Mesendoderm (in vitro differentiated cells): ENCODE results near the gene CDCA8.

ENCODE experiments used
- DNase-seq: peaks from one replicate; pipeline ENCODE4 v3.0.0; 2013
- H2AK5ac ChIP-seq: 2 replicates; pipeline ENCODE4 v1.6.1; 2013; ENCODE audit warnings: low read length, inconsistent platforms
- H2BK120ac ChIP-seq: 2 replicates; pipeline ENCODE4 v1.6.1; 2013; ENCODE audit warnings: low read depth, mild to moderate bottlenecking, low read length, moderate library complexity, mixed read lengths
- H2BK15ac ChIP-seq: replicated peaks from 2 replicates; pipeline ENCODE4 v1.6.1; 2013; ENCODE audit warnings: low read depth, mild to moderate bottlenecking, moderate library complexity
- H2BK5ac ChIP-seq: 2 replicates; pipeline ENCODE4 v1.6.1; 2013; ENCODE audit warnings: low read length, inconsistent platforms
- H3K18ac ChIP-seq: 2 replicates; pipeline ENCODE4 v1.6.1; 2013; ENCODE audit warnings: mild to moderate bottlenecking, low read length, mixed read lengths
- H3K23ac ChIP-seq: one replicate; pipeline ENCODE4 v1.6.1; 2013; ENCODE audit warnings: low read length
- H3K27ac ChIP-seq: 2 replicates; pipeline ENCODE4 v1.5.1; 2013; ENCODE audit warnings: low read depth, mild to moderate bottlenecking, inconsistent platforms, low read length, moderate library complexity
- H3K27me3 ChIP-seq: 2 replicates; pipeline ENCODE4 v1.6.1; 2013; ENCODE audit warnings: low read length, control low read depth, mild to moderate bottlenecking, inconsistent platforms; ENCODE audit not compliant: insufficient read depth, poor library complexity
- H3K36me3 ChIP-seq: 2 replicates; pipeline ENCODE4 v1.6.1; 2013; ENCODE audit warnings: low read length, inconsistent platforms; ENCODE audit not compliant: control insufficient read depth, insufficient read depth
- H3K4ac ChIP-seq: one replicate; pipeline ENCODE4 v1.6.1; 2013; ENCODE audit warnings: low read depth, mild to moderate bottlenecking, low read length, moderate library complexity
- H3K4me1 ChIP-seq: 2 replicates; pipeline ENCODE4 v1.6.1; 2013; ENCODE audit warnings: low read depth, low read length, inconsistent platforms; ENCODE audit not compliant: control insufficient read depth
- H3K4me2 ChIP-seq: 2 replicates; pipeline ENCODE4 v1.6.1; 2013; ENCODE audit warnings: low read length
- H3K4me3 ChIP-seq: 2 replicates; pipeline ENCODE4 v1.5.1; 2013; ENCODE audit warnings: mild to moderate bottlenecking, low read length
- H3K56ac ChIP-seq: one replicate; pipeline ENCODE4 v1.6.1; 2013; ENCODE audit warnings: low read length
- H3K79me1 ChIP-seq: 2 replicates; pipeline ENCODE4 v1.6.1; 2013; ENCODE audit warnings: low read length, inconsistent platforms
- H3K79me2 ChIP-seq: 2 replicates; pipeline ENCODE4 v1.6.1; 2013; ENCODE audit warnings: mild to moderate bottlenecking, low read length; ENCODE audit not compliant: control insufficient read depth, insufficient read depth
- H3K9ac ChIP-seq: 2 replicates; pipeline ENCODE4 v1.6.1; 2013; ENCODE audit warnings: low read length, inconsistent platforms
- H4K5ac ChIP-seq: one replicate; pipeline ENCODE4 v1.6.1; 2013; ENCODE audit warnings: low read length
- H4K8ac ChIP-seq: one replicate; pipeline ENCODE4 v1.6.1; 2013; ENCODE audit warnings: low read depth, mild to moderate bottlenecking, control low read depth, low read length, moderate library complexity
- WGBS: extraction: QIAGEN DNeasy Blood & Tissue Kit; methylation state at CpG from one replicate; pipeline ENCODE4 v1.1.7; 2013; ENCODE audit warnings: low lambda C conversion rate, missing lambda C conversion rate; ENCODE audit not compliant: insufficient coverage; ENCODE audit errors: extremely low coverage; 5-methylcytosine and 5-hydroxymethylcytosine counted together

CDCA8 gene

GRCh38 chr1:37722181-37723071, 30.1 kb downstream of the CDCA8 start:
- no peak overlapping the region for H2BK15ac ChIP-seq
- no peak overlapping the region for H3K9ac ChIP-seq
- no peaks in the 10 kb centered on the region for H3K27me3 ChIP-seq
- no peak overlapping the region for H2BK5ac ChIP-seq
- no peak overlapping the region for H3K18ac ChIP-seq
- H3K79me2 ChIP-seq: no peaks in the 10 kb centered on the region
- no peak overlapping the region for H3K23ac ChIP-seq
- no peak overlapping the region for H3K56ac ChIP-seq
- no peak overlapping the region for H3K4me2 ChIP-seq
- H2BK120ac ChIP-seq: no peak overlapping the region
- no peak overlapping the region for H3K27ac ChIP-seq
- H4K8ac ChIP-seq: no peak overlapping the region
- no peaks in the 10 kb centered on the region for H3K79me1 ChIP-seq
- H3K4me3 ChIP-seq: no peak overlapping the region
- H4K5ac ChIP-seq: no peak overlapping the region
- no peak for DNase-seq
- no peaks in the 10 kb centered on the region for H3K36me3 ChIP-seq
- H2AK5ac ChIP-seq: no peak overlapping the region
- WGBS: no CpG with 5 or more reads among the region's 14 CpGs
- H3K4ac ChIP-seq: no peak overlapping the region
- H3K4me1 ChIP-seq: peaks cover 6% of the 10 kb centered on the region

- Histone ChIP-seq H3K56ac (no peak overlapping the region), H3K4me3 (no peak overlapping the region), H3K27me3 (no peaks in the 10 kb centered on the region), H3K79me2 (no peaks in the 10 kb centered on the region), H4K5ac (no peak overlapping the region), H4K8ac (no peak overlapping the region), H3K9ac (no peak overlapping the region), H2BK15ac (no peak overlapping the region), H3K36me3 (no peaks in the 10 kb centered on the region), H3K4me2 (no peak overlapping the region), H2BK5ac (no peak overlapping the region), H3K18ac (no peak overlapping the region), H3K27ac (no peak overlapping the region), H2BK120ac (no peak overlapping the region), H3K23ac (no peak overlapping the region), H3K4ac (no peak overlapping the region), H2AK5ac (no peak overlapping the region), H3K4me1 (peaks cover 6% of the 10 kb centered on the region), H3K79me1 (no peaks in the 10 kb centered on the region)
- WGBS: no CpG with 5 or more reads among the region's 6 CpGs
- no peak for DNase-seq
These were observed 30.7 kb downstream of the CDCA8 start for GRCh38 chr1:37723072-37723389.

GRCh38 chr1:37723390-37724078, 31.2 kb downstream of the CDCA8 start:
- H4K8ac ChIP-seq: no peak overlapping the region
- no peak overlapping the region for H2AK5ac ChIP-seq
- H3K79me2 ChIP-seq: no peaks in the 10 kb centered on the region
- H2BK5ac ChIP-seq: no peak overlapping the region
- no peak overlapping the region for H3K4me3 ChIP-seq
- peaks cover 6% of the 10 kb centered on the region for H3K4me1 ChIP-seq
- peak; percentile 44 for DNase-seq
- no peak overlapping the region for H3K4me2 ChIP-seq
- no peaks in the 10 kb centered on the region for H3K36me3 ChIP-seq
- no CpG with 5 or more reads among the region's 11 CpGs for WGBS
- H3K27ac ChIP-seq: no peak overlapping the region
- H3K18ac ChIP-seq: no peak overlapping the region
- no peak overlapping the region for H3K23ac ChIP-seq
- H3K9ac ChIP-seq: no peak overlapping the region
- no peak overlapping the region for H3K4ac ChIP-seq
- no peaks in the 10 kb centered on the region for H3K79me1 ChIP-seq
- H3K27me3 ChIP-seq: no peaks in the 10 kb centered on the region
- no peak overlapping the region for H2BK120ac ChIP-seq
- no peak overlapping the region for H3K56ac ChIP-seq
- H4K5ac ChIP-seq: no peak overlapping the region
- H2BK15ac ChIP-seq: no peak overlapping the region

- Histone ChIP-seq H2AK5ac (no peak overlapping the region), H3K9ac (no peak overlapping the region), H2BK5ac (no peak overlapping the region), H3K4me1 (peaks cover 6% of the 10 kb centered on the region), H2BK120ac (no peak overlapping the region), H3K36me3 (no peaks in the 10 kb centered on the region), H3K79me1 (no peaks in the 10 kb centered on the region), H3K4me2 (no peak overlapping the region), H4K8ac (no peak overlapping the region), H3K23ac (no peak overlapping the region), H3K18ac (no peak overlapping the region), H4K5ac (no peak overlapping the region), H3K4me3 (no peak overlapping the region), H3K4ac (no peak overlapping the region), H3K27me3 (no peaks in the 10 kb centered on the region), H3K79me2 (no peaks in the 10 kb centered on the region), H2BK15ac (no peak overlapping the region), H3K27ac (no peak overlapping the region), H3K56ac (no peak overlapping the region)
- no peak for DNase-seq
- no CpG with 5 or more reads among the region's 6 CpGs for WGBS
These were observed 32.3 kb downstream of the CDCA8 start for GRCh38 chr1:37724575-37724974.

GRCh38 chr1:37725851-37726613, 33.7 kb downstream of the CDCA8 start:
- Histone ChIP-seq H2BK5ac (no peak overlapping the region), H3K36me3 (no peaks in the 10 kb centered on the region), H2BK15ac (no peak overlapping the region), H3K18ac (no peak overlapping the region), H3K27ac (no peak overlapping the region), H3K79me2 (no peaks in the 10 kb centered on the region), H3K27me3 (no peaks in the 10 kb centered on the region), H3K4me2 (no peak overlapping the region), H4K8ac (no peak overlapping the region), H2AK5ac (no peak overlapping the region), H2BK120ac (no peak overlapping the region), H3K4me3 (no peak overlapping the region), H3K9ac (no peak overlapping the region), H3K56ac (no peak overlapping the region), H3K23ac (no peak overlapping the region), H3K4ac (no peak overlapping the region), H4K5ac (no peak overlapping the region), H3K4me1 (peaks cover 6% of the 10 kb centered on the region), H3K79me1 (no peaks in the 10 kb centered on the region)
- no peak for DNase-seq
- no CpG with 5 or more reads among the region's 14 CpGs for WGBS
